K562 (cell line): Measurements from ENCODE around the gene NUP214. TPM values are rescaled to one million over a fixed set of nuclear protein-coding genes. Genes with fewer than 3 reads are reported as not detected.
"Not testable (repeated sequence)": the region's sequence is repeated elsewhere in the genome, so short reads cannot be mapped to it uniquely, and the experiment has no call there.

Experiments used
- ATAC-seq: fragments of 200-7000 bp; cut with Tn5 transposase; 3 replicates; pipeline ENCODE4 v1.9.1; 2020; ENCODE audit warnings: moderate library complexity
- BruUV-seq: library from RNA; stranded (reverse); fragments of 400-500 nt; replicated peaks from 2 replicates; lab custom pipeline; 2021; lab: Mats Ljungman, UMichigan
- CTCF ChIA-PET: fragments of 300-600 bp; formaldehyde crosslinking; extraction: SDS; loops from one replicate; lab custom pipeline; 2021; ENCODE audit warnings: low intra/inter-chr PET ratio; lab: Yijun Ruan, JAX
- POLR2A ChIA-PET: fragments of 300-600, 350-650 bp; sonication (Branson Sonifier 250); formaldehyde crosslinking; extraction: SDS; loops from one replicate; lab custom pipeline; 2021; ENCODE audit warnings: antibody characterized with exemption, inconsistent platforms; lab: Yijun Ruan, JAX
- DNase-seq, 4 experiments: peaks; one replicate each; pipeline versions ENCODE4 v3.0.0 to v3.0.0-alpha.2; 2011 to 2018; ENCODE audit warnings: low spot score in 3 of 4, mixed read lengths in 3 of 4; ENCODE audit errors: extremely low read depth in 1 of 4
- FAIRE-seq: peaks from 2 replicates; lab custom pipeline; 2011; peaks lifted over from hg19 to GRCh38; lab: Jason Lieb, UNC
- H2AFZ ChIP-seq: 2 replicates; pipeline ENCODE4 v1.6.0; 2011; ENCODE audit warnings: low read depth, low read length, control low read depth, inconsistent platforms
- H3K27ac ChIP-seq: fragments of 200-600 bp; 3 replicates; pipeline ENCODE4 v1.8.0; 2011; ENCODE audit warnings: low read depth, mild to moderate bottlenecking, control low read depth, inconsistent platforms, low read length, moderate library complexity, mixed read lengths; ENCODE audit errors: extremely low read depth
- H3K27me3 ChIP-seq, 2 experiments: fragments of 300-600 bp in 1 of 2; 2 replicates in 1 of 2; 3 replicates in 1 of 2; pipeline versions ENCODE4 v1.6.0 to v1.8.0; 2011; ENCODE audit warnings: inconsistent platforms in 2 of 2, low read length in 2 of 2, mild to moderate bottlenecking in 1 of 2, mixed read lengths in 1 of 2, moderate library complexity in 1 of 2; ENCODE audit not compliant: control insufficient read depth in 2 of 2, insufficient read depth in 2 of 2
- H3K36me3 ChIP-seq: fragments of 300-600 bp; 3 replicates; pipeline ENCODE4 v1.8.0; 2011; ENCODE audit warnings: mild to moderate bottlenecking, low read length, inconsistent platforms; ENCODE audit not compliant: control insufficient read depth, insufficient read depth
- H3K4me1 ChIP-seq, 2 experiments: fragments of 200-600 bp in 1 of 2; replicated peaks in 1 of 2; 2 replicates in 1 of 2; 3 replicates in 1 of 2; pipeline versions ENCODE4 v1.5.1 to v1.8.0; 2011; ENCODE audit warnings: inconsistent platforms in 2 of 2, low read length in 2 of 2, mild to moderate bottlenecking in 1 of 2, mixed read lengths in 1 of 2, moderate library complexity in 1 of 2; ENCODE audit not compliant: control insufficient read depth in 2 of 2, insufficient read depth in 2 of 2
- H3K4me2 ChIP-seq: 2 replicates; pipeline ENCODE4 v1.6.1; 2011; ENCODE audit warnings: low read length, control low read depth, inconsistent platforms, mixed read lengths; ENCODE audit not compliant: insufficient read depth
- H3K4me3 ChIP-seq: fragments of 200-600 bp; sonication (generic), shearing (Covaris generic); 2 replicates; pipeline ENCODE4 v1.5.1; 2016; ENCODE audit warnings: control low read depth, inconsistent platforms
- H3K79me2 ChIP-seq: fragments of 200-600 bp; 3 replicates; pipeline ENCODE4 v1.8.0; 2011; ENCODE audit warnings: low read length, inconsistent platforms; ENCODE audit not compliant: control insufficient read depth, insufficient read depth
- H3K9ac ChIP-seq, 2 experiments: 2 replicates each; pipeline versions ENCODE4 v1.6.0 to v1.6.1; 2011; ENCODE audit warnings: low read depth in 2 of 2, low read length in 2 of 2, control low read depth in 1 of 2, inconsistent platforms in 1 of 2, mild to moderate bottlenecking in 1 of 2, mixed read lengths in 1 of 2; ENCODE audit not compliant: insufficient read depth in 1 of 2
- H3K9me1 ChIP-seq: one replicate; pipeline ENCODE4 v1.6.0; 2011; ENCODE audit warnings: inconsistent platforms, mild to moderate bottlenecking, low read length, moderate library complexity; ENCODE audit not compliant: control insufficient read depth, insufficient read depth
- H3K9me3 ChIP-seq: replicated peaks from 2 replicates; pipeline ENCODE4 v1.5.1; 2011; ENCODE audit warnings: low read depth, low read length, inconsistent platforms; ENCODE audit not compliant: control insufficient read depth, insufficient read depth
- H4K20me1 ChIP-seq: replicated peaks from 2 replicates; pipeline ENCODE4 v1.6.1; 2011; ENCODE audit warnings: low read length, inconsistent platforms, mixed read lengths; ENCODE audit not compliant: control insufficient read depth, insufficient read depth
- HMGXB4 ChIP-seq: sonication (generic); formaldehyde crosslinking; IDR thresholded peaks from 2 replicates; pipeline ENCODE4 v1.8.1; 2023; ENCODE audit warnings: mild to moderate bottlenecking, missing genetic modification reagents
- WGBS: fragments of 100-300 bp; shearing (Covaris generic); methylation state at CpG from one replicate; pipeline ENCODE4 v1.1.6; 2016; ENCODE audit warnings: low coverage, mixed read lengths; ENCODE audit not compliant: insufficient coverage; ENCODE audit errors: missing lambda C conversion rate; 5-methylcytosine and 5-hydroxymethylcytosine counted together
- in situ Hi-C: fragments of 300-500 bp; cut with MboI; formaldehyde crosslinking; loops from 4 replicates; pipeline ENCODE4 v1.15.0; 2018; ENCODE audit warnings: inconsistent platforms, mixed read lengths
- intact Hi-C: fragments of 100-400 bp; cut with micrococcal nuclease; formaldehyde crosslinking; loops from 2 replicates; pipeline ENCODE4 v1.14.2; 2022
- polyA plus RNA-seq, 8 experiments: library from polyadenylated mRNA; depleted of rRNA in 4 of 8; stranded (reverse) in 5 of 8; unstranded in 3 of 8; fragments of >200 nt; fragmentation: Nextera tagmentation in 2 of 8; fragmentation: Illumina TruSeq in 1 of 8; extraction: Ambion mirVana in 2 of 8; extraction: Trizol in 1 of 8; gene quantifications; 2 replicates each; pipeline versions ENCODE4 v1.2.1 to v1.2.3, GENCODE V29; 2011 to 2014; ENCODE audit warnings: inconsistent platforms in 1 of 8, missing spikeins in 1 of 8
- total RNA-seq, 7 experiments: library from RNA; depleted of rRNA in 6 of 7; stranded (reverse); fragments of >200 nt in 6 of 7; fragmentation: Illumina TruSeq in 2 of 7; extraction: Trizol in 2 of 7; gene quantifications; 2 replicates each; pipeline versions ENCODE4 v1.2.1 to v1.2.3, GENCODE V29; 2011 to 2021; ENCODE audit warnings: low replicate concordance in 1 of 7

NUP214 gene
- total and polyA plus RNA-seq, 9 of the 15 experiments (the other 6 are each of a cell fraction or from before 2014, with no cell fraction given): 56.9 to 332 (median 97.1) TPM

GRCh38 chr9:131115360-131115742, 10.0 kb upstream of the NUP214 start:
- H3K4me3 ChIP-seq, H3K36me3 ChIP-seq, H3K4me2 ChIP-seq, in situ Hi-C loops, FAIRE-seq, H3K79me2 ChIP-seq, H3K9ac ChIP-seq, ATAC-seq, H3K9me3 ChIP-seq, H2AFZ ChIP-seq, BruUV-seq, DNase-seq, H3K9me1 ChIP-seq, intact Hi-C loops, H3K27ac ChIP-seq: not testable (repeated sequence)
- H3K4me1 ChIP-seq: peaks cover 0 to 15% of the 10 kb centered on the region in 2 experiments; a peak in 2 of 5 replicates
- TF ChIP-seq HMGXB4 (CRISPR knock-in tag): peak; percentile 30; the same call in 1 of the 2 replicates
- H3K27me3 ChIP-seq: peaks cover 87 to 98% of the 10 kb centered on the region in 2 experiments
- H4K20me1 ChIP-seq: peaks cover 37% of the 10 kb centered on the region
- ChIA-PET POLR2A (interaction anchor here (0.6 to 99.3 kb wide), 3 partner anchors 19 to 47 kb away, joined by 3 to 3336 read pairs (median 3336); partner anchors contain the start of genes AIF1L and NUP214), CTCF (interaction anchor here (0.6 kb wide), 2 partner anchors 92 to 220 kb away, joined by 3 to 4 read pairs; no protein-coding TSS in a partner anchor)
- WGBS: 4% methylated on average over 4 of the region's 6 CpGs
